HG02852 (cell line): ENCODE results near the gene POLG.

Source experiments
- ATAC-seq: cut with Tn5 transposase; IDR thresholded peaks from one replicate; pipeline ENCODE4 v1.9.1; 2021; ENCODE audit warnings: mild to moderate bottlenecking, moderate library complexity; ENCODE audit not compliant: unreplicated experiment

The POLG gene

DNA sequence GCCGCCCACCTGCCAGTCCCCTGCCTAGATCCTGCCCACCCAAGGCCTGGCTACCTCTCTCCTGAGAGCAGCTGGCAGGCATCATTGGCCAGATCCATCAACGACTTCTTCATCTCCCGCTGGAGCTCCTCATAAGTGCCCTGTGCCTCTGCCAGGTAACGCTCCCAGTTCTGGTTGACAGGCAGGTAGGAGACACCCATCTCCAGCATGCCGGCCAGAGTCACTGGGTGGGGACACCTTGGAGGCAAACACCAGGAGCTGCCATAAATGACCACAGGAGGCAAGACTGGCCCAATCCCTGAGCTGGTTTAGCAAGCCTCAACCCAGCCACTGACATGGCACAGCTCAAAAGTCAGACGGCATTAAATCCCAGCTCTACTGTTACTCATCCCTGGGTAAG lies 7.5 kb downstream of the POLG start:
- ATAC-seq, result no peak

DNA sequence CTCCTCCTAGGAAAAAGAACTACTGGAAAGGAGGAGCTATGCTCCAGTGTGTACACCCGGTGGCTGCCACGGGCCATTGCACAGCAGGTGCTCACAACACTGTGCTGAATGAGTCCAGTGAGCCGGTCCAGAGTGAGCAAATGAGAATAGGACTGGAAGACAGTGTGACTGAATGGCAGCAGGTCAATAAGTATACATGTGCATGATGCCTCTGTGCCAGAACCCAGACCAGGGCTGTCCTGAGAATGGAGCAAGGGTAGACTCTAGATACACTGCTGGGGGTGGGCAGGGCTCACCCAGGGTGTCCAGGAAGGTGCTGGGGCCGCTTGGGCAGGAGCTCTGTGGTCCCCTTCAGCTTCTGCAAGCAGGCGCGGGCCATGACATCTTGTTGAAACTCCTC lies 8.3 kb downstream of the POLG start:
- no peak for ATAC-seq

DNA sequence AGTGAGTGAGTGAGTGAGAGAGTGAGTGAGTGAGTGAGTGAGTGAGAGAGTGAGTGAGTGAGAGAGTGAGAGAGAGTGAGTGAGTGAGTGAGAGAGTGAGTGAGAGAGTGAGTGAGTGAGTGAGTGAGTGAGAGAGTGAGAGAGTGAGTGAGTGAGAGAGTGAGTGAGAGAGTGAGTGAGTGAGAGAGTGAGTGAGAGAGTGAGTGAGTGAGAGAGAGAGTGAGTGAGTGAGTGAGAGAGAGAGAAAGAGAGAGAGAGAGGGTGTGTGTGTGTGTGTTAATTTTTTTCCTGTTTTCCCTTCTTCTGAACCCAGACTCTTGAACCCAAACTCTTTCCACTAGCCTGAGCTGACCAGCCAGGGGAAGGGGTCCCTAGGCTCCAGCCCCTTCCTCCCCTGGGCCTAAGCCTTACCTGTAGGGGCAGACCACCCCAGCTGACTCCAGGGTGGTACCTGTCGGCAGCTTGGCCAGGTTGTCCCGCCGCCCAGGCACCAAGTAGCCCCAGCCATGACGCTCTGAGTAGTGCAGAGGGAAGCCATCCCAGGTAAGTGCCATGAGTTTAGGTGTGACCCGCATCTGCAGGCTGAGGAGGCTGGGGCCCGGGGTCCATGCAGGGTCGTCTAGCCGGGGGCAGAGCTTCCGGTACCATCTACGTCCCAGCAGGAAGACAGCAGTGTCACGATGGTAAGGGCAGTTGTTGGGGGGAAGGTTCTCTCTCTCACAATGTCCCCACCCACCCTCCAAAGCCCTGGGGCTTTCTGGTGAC lies 9.4 kb downstream of the POLG start:
- ATAC-seq, result no peak

DNA sequence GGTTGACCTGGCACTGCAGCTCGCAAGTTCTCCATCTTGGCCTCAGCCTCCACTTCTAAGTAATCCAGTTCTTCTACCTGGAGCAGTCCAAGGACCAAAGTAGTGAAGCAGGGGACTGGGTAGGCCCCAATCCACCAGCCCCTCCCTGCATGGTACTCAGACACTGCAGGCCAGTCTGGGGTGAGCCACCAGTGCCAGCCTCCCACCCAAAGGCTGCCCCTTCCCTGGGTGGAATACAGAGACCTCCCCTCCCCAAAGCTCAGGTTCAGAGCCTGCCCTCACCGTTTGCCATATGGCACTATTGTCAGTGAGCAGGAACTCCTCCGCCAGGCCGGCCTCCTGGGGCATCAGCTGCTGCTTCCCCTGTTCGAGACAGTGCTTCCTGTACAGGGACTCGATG lies 10.8 kb downstream of the POLG start:
- ATAC-seq, result no peak

DNA sequence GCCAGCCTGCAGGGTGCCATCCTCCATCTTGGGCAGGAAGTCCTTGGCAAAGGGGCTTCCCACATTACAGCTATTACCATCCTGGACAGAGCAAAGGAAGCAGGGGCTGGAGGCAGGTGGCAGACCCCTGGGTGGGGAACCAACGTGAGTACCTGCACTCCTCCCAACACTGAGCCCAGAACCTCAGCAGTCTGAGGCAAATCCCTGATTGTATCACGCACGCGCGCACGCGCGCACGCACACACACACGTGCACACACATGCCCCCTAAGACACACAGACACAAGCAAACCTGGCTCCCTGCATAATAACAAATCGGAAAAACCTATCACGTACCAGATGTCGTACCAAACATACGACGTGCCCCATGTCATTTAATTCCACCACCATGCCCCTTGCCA lies 11.8 kb downstream of the POLG start:
- no peak for ATAC-seq

DNA sequence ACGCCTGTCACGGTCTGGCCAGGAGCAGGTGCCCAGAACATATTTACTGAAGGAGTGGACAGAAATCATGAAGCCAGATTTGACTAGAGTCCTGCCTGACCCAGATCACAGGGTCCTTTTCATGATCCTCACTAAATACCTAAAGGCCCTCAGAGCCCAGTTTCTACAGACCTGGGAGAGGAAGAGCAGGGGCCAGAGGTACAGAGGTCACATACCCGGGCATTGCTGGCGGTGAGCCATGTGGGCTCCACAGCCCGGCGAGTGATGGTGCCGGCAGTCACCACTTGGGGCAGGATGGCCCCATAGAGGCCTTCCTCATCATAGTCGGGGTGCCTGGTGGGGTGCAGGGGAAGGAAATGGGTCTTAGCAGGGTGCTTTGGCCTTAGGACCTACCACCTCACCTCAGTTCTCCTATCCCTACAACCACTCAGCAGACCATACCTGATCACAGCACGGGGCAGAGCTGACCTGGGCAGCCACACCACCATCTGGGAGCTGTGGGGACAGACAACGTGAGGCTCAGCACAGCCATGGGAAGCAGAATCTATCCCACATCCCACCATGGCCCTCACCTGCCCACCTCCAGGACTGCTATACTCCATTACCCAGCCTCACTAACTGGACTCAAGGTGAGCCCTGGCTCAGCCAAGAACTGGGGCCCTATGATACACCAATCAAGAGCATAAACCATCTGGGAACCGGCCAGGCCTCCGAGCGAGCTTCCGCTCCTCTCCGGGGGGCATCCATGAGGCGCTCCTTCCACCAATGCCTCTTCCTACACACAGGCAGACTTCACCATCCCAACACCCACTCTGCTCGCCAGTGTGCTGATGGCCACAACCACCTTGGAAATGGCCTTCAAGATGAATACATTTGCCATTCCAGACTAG lies 12.9 kb downstream of the POLG start:
- ATAC-seq, result no peak

DNA sequence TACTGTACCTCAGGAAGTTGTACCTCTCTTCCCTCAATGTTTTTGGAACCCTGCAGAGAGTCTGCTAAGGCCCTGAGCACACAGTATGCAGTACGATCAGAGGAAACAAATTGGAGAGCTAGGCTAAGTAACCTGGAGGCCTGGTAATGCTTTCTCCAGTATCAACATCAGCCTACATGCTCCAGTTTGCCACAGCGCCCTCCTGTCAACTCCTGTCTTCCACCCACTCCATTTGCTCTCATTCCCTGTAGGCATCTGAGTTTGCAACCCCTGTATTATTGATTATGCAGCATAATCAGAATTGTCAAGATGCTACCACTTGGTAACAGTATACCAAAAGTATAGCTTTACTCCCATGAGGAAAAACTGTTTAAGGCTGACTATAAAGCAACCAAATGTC lies 14.4 kb downstream of the POLG start:
- ATAC-seq, result no peak

DNA sequence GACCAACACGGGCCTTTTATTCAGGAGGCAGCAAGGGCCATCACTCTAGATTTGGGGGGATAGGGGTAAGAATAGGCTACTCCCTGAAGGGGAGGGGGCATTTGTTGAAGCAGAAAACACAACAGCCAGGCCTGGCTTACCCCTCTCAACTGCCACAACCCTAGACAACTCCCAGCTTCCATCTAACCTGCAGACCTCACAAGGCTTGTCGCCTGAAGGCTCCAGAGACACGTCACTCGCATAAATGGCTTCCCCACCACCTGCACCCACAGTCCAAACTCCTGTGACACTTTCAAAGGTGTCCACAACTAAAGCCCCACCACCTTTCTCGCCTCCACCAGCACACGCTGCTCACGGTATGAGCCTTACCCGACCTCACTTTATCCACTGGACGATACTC lies 14.9 kb downstream of the POLG start:
- ATAC-seq, result no peak

DNA sequence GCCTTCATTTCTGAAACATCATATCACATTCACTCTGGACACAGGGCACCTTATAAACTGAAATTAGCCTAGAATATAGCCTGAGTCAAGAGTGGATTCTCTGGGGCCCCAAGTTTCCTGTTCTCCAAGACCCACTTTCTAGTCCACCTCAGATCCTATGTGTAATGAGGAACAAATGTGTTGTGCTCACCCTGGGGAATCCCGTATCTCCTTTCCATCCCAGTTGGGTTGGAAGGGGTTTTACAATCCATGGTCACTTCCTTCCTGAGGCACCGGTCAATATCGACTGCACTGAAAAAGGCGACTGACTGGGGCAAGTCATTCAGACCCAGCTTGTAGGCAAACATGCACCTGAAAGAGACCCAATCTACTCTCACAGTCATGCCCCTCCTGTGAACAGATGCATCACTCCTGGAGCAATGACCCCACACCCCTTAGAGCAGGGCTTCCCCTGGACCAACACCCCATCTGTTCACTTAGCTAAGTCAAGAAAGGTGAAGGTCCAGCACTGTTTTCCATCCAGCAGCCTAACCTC lies 17.4 kb downstream of the POLG start:
- ATAC-seq, result no peak

DNA sequence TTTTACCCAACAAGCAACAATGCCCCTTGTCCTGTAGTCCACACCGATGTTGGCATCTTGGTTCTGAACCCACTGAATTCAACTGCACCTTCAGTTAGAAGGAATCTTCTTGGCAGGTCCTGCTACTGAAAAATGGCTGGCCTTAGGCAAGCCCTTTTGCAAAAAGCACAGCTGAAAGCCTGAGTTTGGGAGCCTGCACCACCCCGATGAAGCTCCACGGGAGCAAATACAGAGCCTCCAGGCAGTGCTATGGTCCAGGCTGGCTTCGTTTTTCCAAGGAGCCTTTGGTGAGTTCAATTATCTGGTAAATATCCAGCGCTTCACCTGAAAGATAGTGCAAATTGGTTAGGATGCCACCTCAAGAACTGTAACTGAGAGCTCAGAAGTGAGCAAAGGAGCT lies 18.1 kb downstream of the POLG start:
- no peak for ATAC-seq

DNA sequence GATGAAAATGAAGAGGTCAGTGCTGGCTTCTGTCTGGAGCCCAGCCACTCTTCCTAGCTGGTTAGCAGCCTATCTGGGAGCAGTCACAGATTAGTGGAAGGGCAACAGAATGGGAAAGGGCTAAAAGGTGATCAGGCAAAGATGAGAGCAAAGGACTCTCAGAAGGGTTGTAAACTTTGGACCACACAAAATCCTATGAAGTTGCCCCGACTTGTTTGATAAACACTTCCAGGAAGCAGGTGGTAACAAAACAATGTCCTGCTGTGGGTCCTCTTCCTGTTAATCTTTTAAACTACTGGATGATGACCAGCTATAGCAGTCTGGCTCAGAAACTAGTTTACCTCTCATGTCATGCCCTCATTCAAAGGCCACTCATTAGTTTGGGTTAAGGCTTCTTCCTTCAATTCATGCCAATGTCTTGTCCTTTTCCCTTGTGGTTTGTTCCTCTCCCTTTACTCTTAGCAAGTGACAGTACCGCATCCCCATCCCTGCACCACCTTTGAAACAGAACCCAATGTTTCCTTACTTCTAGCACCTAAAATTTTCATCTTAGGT lies 19.2 kb downstream of the POLG start:
- ATAC-seq, result no peak

DNA sequence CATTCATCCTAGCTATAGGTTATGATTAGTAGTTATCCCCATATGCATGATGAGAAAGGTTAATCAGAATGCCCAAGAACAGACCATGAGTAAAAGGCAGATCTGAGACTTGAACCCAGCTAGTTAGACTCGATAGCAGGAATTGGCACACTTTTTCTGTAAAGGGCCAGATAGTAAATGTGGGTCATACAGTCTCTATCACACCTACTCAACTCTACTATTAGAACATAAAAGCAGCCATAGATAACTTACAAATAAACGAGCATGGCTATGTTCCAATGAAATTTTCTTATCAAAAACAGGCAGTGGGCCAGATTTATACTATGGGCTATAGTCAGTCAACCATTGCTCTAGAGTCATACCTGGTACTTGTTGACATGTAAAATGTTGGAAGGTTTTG lies 24.6 kb downstream of the POLG start:
- ATAC-seq, result no peak

DNA sequence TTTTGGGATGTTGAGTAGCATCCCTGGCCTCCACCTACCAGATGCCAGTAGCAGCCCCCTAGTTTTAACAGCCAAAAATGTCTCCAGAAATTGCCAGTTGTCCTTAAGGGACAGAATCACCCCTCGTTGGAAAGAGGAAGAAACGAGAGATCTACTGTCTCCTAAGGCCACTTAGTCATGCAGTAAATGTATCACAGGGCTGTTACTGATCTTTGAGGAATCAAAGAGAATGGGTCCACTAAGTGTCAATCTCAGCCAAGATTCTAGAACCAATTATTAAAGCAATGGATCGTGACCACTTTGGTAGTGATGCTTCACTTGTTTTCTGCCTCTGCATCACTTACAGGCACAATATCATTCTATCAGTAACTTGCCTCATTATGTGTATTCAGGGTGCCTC lies 26.4 kb downstream of the POLG start:
- no peak for ATAC-seq

DNA sequence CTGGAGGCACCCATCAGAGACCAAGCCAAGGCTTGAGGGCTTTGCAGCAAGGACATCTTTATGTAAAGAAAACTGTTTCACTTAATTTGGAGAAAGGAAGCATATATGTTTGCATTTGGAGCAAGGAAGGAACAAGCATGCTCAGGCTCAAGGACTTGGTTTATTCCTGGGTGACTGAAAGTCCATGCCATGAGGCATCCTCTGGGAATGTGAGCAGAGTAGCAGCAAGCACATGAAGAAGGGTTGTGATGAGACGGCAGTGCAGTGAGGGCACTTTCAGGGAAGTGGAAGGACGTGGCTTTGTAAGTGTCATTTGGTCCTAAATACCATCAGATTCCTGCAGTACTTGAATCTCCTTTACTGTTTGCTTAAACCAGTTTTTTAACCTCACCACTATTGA lies 26.8 kb downstream of the POLG start:
- no peak for ATAC-seq

DNA sequence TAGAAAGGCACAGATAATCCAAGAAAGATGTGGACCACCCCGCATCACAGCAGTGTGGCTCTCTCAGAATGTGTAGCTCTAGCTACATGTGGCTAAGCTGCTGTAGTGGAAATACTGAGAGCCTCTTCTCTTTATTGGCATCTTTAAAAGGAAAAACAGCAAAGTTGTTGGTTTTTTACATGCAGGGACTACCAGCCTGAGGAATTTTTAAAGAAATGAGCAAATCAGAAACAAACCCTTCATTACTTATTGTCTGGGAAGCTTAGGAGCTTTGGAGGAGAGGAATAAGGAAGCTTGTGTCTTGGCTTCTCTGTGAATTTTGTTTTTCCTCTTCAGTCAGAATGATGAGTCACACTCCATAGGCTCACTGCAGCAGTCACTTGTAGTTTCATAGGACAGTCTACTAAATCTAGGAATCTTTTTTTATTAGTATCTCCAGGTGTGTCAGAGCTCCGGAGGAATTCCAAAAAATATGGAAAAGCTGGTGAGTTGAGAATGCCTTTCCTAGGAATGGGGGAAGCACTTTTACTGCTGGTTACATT lies 27.5 kb downstream of the POLG start:
- ATAC-seq, result no peak

DNA sequence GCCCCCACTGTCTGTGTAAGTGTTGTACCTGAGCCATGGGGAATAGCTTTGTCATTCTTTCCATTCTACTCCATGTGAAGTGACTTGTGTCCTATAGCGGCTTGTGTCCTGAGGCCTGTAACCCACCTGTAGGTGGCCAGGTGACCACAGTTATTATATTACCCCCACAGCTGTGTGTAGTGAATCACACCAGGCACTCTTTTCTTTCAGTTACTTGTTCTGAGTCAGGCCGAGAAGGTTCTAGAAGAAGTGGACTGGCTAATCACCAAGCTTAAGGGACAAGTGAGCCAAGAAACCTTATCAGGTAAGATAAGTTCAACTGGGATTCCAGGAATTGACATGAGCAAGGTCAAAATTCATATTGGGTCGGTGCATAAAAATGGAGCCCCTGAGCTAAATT lies 29.2 kb downstream of the POLG start:
- ATAC-seq, result no peak

DNA sequence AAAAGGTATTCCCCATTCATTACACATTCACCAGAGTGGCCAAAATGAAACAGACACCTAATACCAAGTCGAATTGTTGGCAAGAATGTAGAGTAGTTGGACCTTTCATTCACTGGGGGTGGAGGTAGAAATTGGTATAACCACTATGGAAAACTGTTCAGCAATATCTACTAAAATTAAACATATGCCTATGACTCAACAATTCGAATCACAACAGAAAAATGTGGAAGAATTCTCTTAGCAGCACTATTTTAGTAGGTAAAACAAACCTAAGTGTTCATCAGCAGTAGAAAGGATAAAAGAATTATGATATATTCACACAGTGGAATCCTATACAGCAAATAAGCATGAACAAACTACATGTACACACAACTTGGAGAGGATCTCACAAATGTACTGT lies 30.6 kb downstream of the POLG start:
- no peak for ATAC-seq

DNA sequence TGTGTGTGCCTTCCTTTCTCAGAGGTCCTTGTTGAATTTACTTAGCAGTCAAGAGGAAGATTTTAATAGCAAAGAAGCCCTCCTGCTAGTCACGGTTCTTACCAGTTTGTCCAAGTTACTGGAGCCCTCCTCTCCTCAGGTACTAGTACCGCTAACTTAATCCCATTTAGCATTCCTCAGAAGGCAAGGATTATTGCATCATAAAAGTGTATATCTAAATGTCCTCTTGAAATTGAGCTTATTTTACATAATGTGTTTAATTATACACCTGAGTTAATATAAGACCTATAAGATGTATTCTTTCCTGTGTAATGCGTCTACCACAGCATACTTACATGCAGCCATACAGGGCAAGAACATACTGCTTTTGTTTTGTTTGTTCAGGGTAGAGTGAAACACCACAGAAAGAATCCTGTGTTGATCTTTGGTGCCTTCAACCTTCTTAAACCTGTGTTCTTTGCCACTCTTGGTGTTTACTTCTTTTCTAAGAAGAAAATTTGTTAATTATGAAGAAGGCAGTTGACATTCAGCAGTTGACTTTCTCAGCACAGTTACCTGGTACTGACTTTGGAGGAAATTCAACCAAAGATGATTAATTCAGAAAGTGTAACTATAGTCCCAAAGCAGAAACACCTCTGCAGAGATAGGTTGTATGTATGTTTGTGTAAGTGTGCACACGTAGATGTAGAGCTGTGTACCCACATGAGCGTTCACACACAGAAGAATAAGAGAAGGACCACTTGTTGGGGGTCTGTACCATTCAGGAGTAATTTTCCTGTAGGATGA lies 33.1 kb downstream of the POLG start:
- no peak for ATAC-seq

DNA sequence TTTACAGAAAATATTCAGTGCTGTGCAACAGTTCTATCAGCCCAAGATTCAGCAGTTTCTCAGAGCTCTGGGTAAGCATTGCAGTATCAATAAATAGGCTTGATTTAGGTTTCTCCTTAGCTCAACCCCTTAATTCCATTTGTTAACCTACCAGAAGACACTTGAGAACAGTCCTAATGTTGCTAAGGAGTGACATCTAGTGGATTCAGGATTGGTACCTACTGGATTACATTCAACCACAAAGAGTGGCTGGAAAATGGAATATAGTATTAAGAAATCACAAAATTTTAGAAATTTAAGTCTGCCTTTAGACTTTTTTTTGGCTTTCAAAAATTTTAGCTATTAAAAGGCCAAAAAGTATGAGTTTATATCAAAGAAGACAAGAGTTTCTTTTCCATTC lies 34.7 kb downstream of the POLG start:
- ATAC-seq, result no peak

DNA sequence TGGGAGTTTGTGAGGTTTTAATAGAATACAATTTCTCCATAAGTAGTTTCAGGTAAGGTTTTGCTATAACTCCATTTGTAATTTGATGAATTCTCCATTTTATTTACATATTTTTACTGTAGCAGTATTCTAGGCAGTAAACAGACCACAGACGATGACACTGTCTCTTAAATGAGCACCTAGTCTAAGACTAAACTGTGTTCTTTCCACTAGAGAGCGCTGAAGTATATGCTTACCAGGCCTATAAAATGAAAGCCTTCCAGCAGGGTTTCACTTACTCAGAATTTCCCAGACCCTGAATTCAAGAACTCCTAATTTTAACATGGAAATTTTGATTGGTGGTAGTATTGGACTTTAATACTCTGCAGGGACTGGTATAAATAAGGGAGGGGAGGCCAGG lies 41.6 kb downstream of the POLG start:
- no peak for ATAC-seq

DNA sequence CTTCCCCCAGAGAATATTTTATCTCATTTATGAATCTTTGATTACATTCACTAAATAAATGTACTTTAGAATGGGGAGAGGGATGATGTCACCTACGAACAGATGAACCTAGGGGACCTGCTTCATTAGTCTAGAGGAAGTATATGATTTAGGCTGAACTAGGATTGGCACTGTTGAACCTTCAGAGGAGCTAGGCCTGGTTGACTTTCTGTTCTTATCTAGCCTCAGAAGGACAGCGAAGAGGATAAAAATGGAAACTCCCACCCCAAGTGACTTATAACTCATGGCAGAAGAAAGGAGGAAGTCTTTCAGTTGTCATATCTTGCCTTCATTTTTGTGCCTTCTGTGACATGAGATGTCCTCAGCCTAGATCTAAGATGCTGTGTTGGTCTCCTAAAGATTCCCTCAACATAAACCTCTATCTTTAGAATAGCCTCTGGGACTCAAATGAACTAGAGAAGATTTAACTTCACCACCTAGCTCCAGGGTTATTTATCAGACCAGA lies 42.6 kb downstream of the POLG start:
- no peak for ATAC-seq
